GM10248 (cell line): ENCODE data around the gene TWNK.

ENCODE experiments used
- CTCF ChIA-PET: fragments of 300-600 bp; sonication (Branson Sonifier 250); formaldehyde crosslinking; extraction: SDS; loops from one replicate; lab custom pipeline; 2021; ENCODE audit warnings: antibody characterized with exemption; lab: Yijun Ruan, JAX
- POLR2A ChIA-PET: fragments of 350-650 bp; sonication (Branson Sonifier 250); formaldehyde crosslinking; extraction: SDS; loops from one replicate; lab custom pipeline; 2020; ENCODE audit warnings: antibody characterized with exemption; lab: Yijun Ruan, JAX
- DNase-seq: peaks from one replicate; pipeline ENCODE4 v3.0.0; 2012; ENCODE audit errors: extremely low spot score
- CTCF ChIP-seq: IDR thresholded peaks from 2 replicates; pipeline ENCODE4 v1.5.1; 2012; ENCODE audit warnings: mild to moderate bottlenecking, low read depth; ENCODE audit errors: extremely low read depth, missing control alignments, control extremely low read depth

Gene TWNK

GRCh38 chr10:100998183-100998990 lies 11.0 kb downstream of the TWNK start:
- CTCF ChIA-PET, result interaction anchor here (0.9 to 6.6 kb wide), 17 partner anchors 11 to 143 kb away, joined by 3 to 101 read pairs (median 6); partner anchors contain the start of genes MRPL43, PDZD7, SFXN3 and SLF2
- peak; percentile 72 for DNase-seq
- POLR2A ChIA-PET, result no interaction called here
- no peak for TF ChIP-seq CTCF

- peak; percentile 77 for TF ChIP-seq CTCF
- peak; percentile 92 for DNase-seq
- ChIA-PET POLR2A (no interaction called here), CTCF (interaction anchor here (0.6 to 6.6 kb wide), 17 partner anchors 10 to 111 kb away, joined by 3 to 101 read pairs (median 3); partner anchors contain the start of genes MRPL43, PDZD7, SFXN3 and TWNK)
Measured at GRCh38 chr10:100998991-100999741, 11.8 kb downstream of the TWNK start.

- DNase-seq, result no peak
- no peak for TF ChIP-seq CTCF
- CTCF ChIA-PET, result interaction anchor here (0.6 to 6.6 kb wide), 16 partner anchors 10 to 111 kb away, joined by 3 to 101 read pairs (median 4); partner anchors contain the start of genes MRPL43, PDZD7, SFXN3 and TWNK
- POLR2A ChIA-PET, result no interaction called here
Measured at GRCh38 chr10:100999742-101000126, 12.4 kb downstream of the TWNK start, which contains the start of gene LZTS2. Gene LZTS2 (plus strand): TSS chr10:100999808. CDS start chr10:101002539, 2,731 bp downstream.

- ChIA-PET POLR2A (no interaction called here), CTCF (interaction anchor here (0.9 to 6.6 kb wide), 9 partner anchors 9 to 88 kb away, joined by 3 to 101 read pairs (median 4); partner anchors contain the start of genes MRPL43 and TWNK)
- DNase-seq, result no peak
- TF ChIP-seq CTCF, result no peak
Measured at GRCh38 chr10:101000127-101000914, 13.0 kb downstream of the TWNK start.

- CTCF ChIA-PET, result interaction anchor here (1.1 to 6.6 kb wide), 4 partner anchors 16 to 129 kb away, joined by 3 to 101 read pairs (median 4); no protein-coding TSS in a partner anchor
- POLR2A ChIA-PET, result no interaction called here
- no peak for TF ChIP-seq CTCF
- DNase-seq, result no peak
Measured at GRCh38 chr10:101000915-101001658, 13.7 kb downstream of the TWNK start.
